Measurements from ENCODE around the gene KCNH6.

Gene KCNH6

DNA sequence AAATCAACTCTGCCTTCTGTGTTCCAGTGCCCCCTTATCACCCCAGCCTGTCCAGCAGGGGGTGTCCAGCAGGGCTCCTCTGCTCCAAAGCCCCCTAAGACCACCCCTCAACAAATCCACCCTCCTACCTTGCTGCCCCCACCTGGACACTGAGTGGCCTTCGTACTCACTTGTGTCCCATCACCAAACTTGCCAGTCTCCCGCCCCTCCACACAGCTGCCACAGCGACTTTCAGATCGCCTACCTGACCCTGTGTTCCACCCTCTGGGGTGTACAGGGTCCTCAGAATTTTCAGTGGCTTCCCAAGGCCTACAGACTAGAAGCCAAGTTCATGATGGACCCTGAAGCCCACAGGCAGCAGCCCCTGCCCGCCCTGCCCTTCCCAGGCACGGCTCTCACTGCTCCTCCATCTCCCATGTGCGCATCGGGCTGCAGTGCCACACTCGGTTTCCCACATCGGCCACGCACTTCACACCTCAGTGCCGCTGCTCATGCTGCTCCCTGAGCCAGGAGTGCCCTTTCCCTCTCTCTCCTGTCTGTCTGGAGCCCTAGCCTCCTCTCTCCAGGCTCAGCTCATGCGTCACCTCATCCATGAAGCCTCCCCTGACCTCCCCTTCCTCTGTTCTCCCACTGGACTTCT, 11.8 kb downstream of the KCNH6 start:
- no peak for DNase-seq

GRCh38 chr17:63535640-63536039, 12.5 kb downstream of the KCNH6 start:
- DNase-seq, result no peak

- DNase-seq, result no peak
Observed at GRCh38 chr17:63537001-63537400, 13.8 kb downstream of the KCNH6 start.

DNA sequence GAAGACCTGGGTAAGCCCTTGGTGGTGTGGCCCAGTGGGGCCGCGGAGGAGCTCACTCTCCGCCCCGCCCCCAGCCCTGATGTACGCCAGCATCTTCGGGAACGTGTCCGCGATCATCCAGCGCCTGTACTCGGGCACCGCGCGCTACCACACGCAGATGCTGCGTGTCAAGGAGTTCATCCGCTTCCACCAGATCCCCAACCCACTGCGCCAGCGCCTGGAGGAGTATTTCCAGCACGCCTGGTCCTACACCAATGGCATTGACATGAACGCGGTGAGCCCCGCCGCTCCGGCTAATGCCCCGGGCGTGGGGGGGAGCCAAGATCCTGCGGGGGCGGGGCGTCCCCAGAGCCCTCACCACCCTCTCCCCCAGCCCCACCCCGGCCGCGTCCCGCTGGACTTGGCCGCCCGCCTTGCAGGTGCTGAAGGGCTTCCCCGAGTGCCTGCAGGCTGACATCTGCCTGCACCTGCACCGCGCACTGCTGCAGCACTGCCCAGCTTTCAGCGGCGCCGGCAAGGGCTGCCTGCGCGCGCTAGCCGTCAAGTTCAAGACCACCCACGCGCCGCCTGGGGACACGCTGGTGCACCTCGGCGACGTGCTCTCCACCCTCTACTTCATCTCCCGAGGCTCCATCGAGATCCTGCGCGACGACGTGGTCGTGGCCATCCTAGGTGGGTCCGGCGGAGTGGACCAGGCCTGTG, 15.0 kb downstream of the KCNH6 start:
- DNase-seq, result peak; percentile 19

- no peak for DNase-seq
Observed at GRCh38 chr17:63538693-63539595, 15.8 kb downstream of the KCNH6 start.

GRCh38 chr17:63540590-63540989, 17.4 kb downstream of the KCNH6 start:
- no peak for DNase-seq

DNA sequence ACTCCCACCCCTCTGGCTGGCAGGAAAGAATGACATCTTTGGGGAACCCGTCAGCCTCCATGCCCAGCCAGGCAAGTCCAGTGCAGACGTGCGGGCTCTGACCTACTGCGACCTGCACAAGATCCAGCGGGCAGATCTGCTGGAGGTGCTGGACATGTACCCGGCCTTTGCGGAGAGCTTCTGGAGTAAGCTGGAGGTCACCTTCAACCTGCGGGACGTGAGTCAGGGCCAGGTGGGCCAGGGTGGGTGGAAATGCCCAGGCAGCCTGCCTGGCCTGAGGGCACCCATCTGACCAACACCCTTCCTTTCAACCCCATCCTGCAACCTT, 19.0 kb downstream of the KCNH6 start:
- DNase-seq, result no peak

DNA sequence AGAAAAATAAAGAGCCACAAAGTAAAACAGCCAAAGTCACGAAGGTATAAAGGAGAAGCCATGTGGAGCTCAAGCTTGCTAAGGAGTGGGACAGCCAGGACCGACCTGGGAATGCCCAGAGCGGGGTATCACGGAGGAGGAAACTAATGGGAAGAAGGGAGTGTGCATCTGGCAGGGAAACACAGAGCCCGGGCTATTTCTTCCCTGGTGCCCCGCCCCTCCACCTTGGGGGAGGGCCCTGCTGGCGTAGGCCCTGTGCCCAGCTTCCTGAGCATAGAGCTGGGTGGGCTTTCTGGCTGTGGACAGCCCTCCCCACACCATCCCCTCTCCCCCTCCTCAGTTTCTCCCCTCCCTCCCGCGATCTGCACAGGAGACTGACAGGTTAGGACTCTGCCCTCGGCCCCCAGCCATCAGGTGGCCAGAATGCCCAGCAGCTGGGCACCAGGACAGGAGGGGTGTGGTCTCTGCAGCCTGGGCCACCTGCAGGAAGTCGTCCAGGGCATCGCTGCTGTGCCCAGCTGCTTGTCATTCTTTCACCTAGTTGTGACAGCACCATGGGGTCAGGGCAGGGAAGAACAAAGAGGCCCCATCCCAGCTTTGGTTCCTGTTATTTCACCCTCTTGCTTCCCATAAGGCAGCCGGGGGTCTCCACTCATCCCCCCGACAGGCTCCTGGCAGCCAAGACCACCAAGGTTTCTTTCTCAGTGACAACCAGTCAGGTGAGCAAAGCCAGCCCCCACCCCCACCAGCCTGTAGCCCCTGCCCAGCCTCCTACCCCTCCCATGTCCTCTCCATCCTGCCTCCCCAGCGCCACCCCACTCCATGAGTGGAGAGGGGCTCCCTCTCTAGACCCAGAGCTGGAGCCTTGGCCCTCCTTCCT, 20.0 kb downstream of the KCNH6 start:
- DNase-seq, result no peak

DNA sequence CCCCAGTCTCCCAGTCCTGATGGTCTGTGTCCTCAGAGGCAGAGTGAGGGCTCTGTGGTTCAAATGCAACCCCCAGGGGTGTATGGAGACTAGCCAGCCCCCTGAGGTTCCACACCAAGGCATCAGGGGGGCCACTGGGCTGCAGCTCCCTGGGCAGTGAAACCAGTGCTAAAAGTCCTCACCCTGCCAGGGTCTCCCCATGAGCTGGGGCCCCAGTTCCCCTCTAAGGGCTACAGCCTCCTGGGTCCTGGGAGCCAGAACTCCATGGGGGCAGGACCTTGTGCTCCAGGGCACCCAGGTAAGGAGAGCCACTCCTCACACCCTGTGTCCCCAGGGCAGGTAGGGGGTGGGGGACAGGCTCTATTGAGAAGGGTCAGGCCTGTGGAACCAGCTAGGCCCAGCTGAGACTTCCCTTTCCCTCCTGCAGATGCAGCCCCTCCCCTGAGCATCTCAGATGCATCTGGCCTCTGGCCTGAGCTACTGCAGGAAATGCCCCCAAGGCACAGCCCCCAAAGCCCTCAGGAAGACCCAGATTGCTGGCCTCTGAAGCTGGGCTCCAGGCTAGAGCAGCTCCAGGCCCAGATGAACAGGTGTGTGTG, 20.8 kb downstream of the KCNH6 start:
- no peak for DNase-seq

DNA sequence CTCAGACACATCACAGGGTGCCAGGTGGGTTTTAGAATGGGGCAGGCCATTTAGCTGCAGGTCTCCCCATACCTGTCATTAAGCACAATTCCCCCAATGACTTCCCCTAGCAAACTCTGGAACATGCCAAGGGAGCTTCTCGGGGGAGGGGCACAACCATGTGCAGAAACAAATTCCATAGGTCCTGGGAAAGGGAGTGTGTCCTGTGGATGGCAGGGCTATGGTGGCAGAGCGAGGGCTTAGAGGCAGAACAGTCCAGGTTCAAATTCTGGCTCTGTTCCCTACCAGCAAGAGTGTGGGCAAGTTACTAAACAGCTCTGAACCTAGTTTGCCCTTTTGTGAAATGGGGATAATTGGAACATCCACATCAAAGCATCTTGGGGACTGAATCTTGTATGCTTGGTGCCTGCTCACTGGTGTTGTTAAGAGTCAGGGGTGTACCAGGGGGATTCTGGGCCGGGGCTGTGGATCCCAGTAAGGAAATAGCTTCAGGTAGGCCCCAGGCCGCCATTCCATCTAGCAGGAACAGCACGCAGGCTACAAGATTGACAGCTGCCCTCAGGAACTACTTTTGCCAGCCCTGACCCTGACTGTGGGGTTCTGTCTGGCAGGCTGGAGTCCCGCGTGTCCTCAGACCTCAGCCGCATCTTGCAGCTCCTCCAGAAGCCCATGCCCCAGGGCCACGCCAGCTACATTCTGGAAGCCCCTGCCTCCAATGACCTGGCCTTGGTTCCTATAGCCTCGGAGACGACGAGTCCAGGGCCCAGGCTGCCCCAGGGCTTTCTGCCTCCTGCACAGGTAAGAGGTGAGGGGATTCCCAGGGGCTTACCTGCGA, 21.5 kb downstream of the KCNH6 start:
- DNase-seq, result no peak

GRCh38 chr17:63546308-63547082, 23.3 kb downstream of the KCNH6 start:
- DNase-seq, result no peak

- DNase-seq, result no peak
Observed at GRCh38 chr17:63547083-63547523, 23.9 kb downstream of the KCNH6 start.

DNA sequence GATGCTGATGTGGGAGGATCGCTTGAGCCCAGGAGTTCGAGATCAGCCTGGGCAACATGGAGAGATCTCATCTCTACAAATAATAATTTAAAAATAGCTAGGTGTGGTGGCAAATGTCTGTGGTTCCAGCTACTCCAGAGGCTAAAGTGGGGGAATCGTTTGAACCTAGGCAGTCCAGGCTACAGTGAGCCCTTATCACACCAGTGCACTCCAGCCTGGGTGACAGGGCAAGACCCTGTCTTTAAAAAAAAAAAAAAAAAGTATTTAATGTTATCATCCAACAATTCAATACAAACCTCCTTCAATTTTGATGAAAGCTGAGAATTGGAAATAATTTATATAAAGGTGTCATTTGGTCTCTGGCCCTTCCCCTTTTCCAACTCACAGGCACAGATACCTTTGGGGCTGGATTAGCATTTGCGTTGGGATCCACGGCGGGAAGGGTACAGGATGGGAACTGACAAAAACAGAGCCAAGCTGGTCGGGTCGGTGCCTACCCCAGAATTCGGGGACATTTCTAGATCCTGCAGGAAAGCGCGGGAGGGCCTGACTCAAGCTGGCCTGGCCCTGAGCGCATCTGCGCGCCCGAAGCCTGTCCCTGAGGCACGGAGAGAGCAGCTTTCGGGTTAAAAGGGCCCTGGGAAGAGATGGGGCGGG, 26.3 kb downstream of the KCNH6 start:
- no peak for DNase-seq

DNA sequence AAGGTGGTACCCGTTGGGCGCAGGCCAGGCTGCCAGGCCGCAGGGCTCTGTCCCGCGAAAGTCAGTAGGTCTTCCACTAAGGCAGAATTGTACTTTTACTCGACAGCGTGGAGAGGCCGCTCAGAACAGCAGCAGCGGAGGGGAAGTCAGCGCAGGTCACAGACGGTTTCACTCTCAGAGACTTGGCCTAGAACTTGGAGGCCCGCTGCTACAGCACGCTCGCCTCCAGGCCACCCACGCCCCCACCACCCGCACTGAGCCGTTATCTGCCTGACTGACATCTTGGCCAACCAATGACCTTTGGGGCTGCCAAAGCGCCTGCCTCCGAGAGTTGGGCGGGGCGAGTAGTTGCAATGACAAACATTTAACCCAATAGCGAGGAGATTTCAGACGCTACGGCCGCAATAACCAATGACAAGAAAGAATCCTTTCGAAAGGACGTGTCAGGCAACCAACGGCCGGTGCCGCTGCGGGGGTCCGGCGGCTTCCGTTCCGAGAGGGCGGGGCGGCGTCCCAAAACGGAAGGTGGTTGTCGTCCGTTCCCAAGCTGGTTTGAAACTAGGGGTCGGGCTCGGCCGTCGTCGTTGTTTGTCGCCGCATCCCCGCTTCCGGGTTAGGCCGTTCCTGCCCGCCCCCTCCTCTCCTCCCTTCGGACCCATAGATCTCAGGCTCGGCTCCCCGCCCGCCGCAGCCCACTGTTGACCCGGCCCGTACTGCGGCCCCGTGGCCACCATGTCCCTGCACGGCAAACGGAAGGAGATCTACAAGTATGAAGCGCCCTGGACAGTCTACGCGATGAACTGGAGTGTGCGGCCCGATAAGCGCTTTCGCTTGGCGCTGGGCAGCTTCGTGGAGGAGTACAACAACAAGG, 27.0 kb downstream of the KCNH6 start, which contains the start of gene DCAF7:
TSS of gene DCAF7 (plus strand) at position 532 of the 871 bp plus-strand sequence. CDS start at position 733, 201 bp downstream.
- DNase-seq, result peak; percentile 100

GRCh38 chr17:63550817-63551639, 27.9 kb downstream of the KCNH6 start:
- no peak for DNase-seq

DNA sequence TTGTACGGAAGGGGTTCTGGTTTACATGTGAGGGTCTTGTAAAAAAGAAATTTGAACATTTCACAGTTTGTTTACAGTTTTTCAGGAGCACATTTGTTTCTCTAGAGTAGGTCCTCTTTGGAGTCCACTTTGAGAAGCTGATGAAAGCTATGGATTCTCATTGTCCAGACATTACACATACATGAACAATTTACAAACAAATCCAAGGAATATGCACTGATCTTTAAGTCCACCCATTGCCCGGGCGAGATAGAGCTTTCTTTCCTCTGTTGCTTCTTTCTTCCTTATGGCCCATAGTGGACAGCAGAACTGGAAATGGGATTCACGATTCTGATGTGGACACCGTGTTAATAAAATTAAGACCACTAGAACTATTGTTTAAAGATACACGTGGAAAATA, 29.1 kb downstream of the KCNH6 start:
- no peak for DNase-seq

DNA sequence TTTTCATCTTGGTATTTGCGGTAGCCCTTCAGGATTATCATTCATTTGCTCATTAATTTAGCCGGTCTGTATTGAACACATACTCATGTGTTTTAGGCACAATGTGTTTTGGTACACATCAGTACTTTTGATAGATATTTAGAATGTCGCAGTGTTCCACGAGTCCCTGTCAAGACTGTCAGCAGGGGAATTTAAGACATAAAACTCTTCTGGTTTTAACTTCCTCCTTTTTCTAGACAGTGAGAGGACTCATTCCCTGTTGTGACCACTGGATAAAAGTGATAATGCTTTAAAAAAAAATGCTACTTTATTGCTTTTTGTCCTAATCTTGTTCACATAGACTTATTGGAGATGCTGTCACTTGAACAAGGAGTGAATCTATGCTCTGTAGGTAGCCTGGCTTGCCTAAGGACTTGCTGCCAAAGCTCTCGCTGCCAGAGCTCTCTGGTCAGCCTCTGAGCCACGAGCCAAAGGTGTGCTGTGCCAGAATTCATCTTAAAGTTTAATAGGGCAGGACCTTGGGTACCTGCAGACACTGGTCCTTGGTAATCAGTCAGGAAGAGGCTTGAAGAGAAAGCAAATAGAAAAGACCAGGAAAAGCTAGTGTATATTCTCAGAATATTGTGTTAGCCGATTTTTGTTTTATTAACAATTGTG, 32.5 kb downstream of the KCNH6 start:
- DNase-seq, result no peak

Data from stimulated activated CD4-positive, alpha-beta T cell treated with anti-CD3 and anti-CD28 coated beads, Interleukin-1b, Interleukin-23, amount 100 ng/mL, for 48 hours (primary cell).